Breast epithelium (tissue), 3 donors: Measurements from ENCODE around the gene NLRP11.

Experiments
- POLR2A ChIP-seq: fragments of 450-650 bp; IDR thresholded peaks from one replicate; pipeline ENCODE4 v1.6.1; 2016; ENCODE audit warnings: antibody characterized with exemption, mild to moderate bottlenecking, moderate library complexity
- POLR2AphosphoS5 ChIP-seq, 3 donors: sonication (generic); formaldehyde crosslinking; IDR thresholded peaks; one replicate each; pipeline ENCODE4 v1.6.1; 2017; ENCODE audit warnings: antibody characterized with exemption in 3 of 3
- TF ChIP-seq, protein P1 (sequence below), 3 donors: fragments of 450-650 bp; IDR thresholded peaks; one replicate each; pipeline ENCODE4 v1.5.1; 2016 to 2017; ENCODE audit warnings: antibody characterized with exemption in 3 of 3, mild to moderate bottlenecking in 3 of 3, moderate library complexity in 3 of 3

DNA sequence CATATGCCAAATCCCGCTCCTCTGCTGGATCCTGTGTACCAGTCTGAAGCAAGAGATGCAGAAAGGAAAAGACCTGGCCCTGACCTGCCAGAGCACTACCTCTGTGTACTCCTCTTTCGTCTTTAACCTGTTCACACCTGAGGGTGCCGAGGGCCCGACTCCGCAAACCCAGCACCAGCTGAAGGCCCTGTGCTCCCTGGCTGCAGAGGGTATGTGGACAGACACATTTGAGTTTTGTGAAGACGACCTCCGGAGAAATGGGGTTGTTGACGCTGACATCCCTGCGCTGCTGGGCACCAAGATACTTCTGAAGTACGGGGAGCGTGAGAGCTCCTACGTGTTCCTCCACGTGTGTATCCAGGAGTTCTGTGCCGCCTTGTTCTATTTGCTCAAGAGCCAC is 26.6 kb upstream of the NLRP11 start:
- TF ChIP-seq, protein P1, sequence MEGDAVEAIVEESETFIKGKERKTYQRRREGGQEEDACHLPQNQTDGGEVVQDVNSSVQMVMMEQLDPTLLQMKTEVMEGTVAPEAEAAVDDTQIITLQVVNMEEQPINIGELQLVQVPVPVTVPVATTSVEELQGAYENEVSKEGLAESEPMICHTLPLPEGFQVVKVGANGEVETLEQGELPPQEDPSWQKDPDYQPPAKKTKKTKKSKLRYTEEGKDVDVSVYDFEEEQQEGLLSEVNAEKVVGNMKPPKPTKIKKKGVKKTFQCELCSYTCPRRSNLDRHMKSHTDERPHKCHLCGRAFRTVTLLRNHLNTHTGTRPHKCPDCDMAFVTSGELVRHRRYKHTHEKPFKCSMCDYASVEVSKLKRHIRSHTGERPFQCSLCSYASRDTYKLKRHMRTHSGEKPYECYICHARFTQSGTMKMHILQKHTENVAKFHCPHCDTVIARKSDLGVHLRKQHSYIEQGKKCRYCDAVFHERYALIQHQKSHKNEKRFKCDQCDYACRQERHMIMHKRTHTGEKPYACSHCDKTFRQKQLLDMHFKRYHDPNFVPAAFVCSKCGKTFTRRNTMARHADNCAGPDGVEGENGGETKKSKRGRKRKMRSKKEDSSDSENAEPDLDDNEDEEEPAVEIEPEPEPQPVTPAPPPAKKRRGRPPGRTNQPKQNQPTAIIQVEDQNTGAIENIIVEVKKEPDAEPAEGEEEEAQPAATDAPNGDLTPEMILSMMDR (IDR thresholded peaks at IDR 0.05): no peak
- TF ChIP-seq POLR2A: no peak
- no peak for TF ChIP-seq POLR2AphosphoS5 (IDR thresholded peaks at IDR 0.05)
